Cerebellar nuclear complex (tissue), 1 donor: Measurements from ENCODE around the gene RPL22L1.
"Not testable (repeated sequence)": the region's sequence is repeated elsewhere in the genome, so short reads cannot be mapped to it uniquely, and the experiment has no call there.

Experiments used
- DNase-seq, 2 experiments: peaks; one replicate each; lab custom pipeline; 2025; lab: John Stamatoyannopoulos, UW

Gene RPL22L1

DNA sequence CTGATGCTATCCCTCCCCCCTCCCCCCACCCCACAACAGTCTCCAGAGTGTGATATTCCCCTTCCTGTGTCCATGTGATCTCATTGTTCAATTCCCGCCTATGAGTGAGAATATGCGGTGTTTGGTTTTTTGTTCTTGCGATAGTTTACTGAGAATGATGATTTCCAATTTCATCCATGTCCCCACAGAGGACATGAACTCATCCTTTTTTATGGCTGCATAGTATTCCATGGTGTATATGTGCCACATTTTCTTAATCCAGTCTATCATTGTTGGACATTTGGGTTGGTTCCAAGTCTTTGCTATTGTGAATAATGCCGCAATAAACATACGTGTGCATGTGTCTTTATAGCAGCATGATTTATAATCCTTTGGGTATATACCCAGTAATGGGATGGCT is 8.7 kb upstream of the RPL22L1 start:
- not testable (repeated sequence) for DNase-seq

DNA sequence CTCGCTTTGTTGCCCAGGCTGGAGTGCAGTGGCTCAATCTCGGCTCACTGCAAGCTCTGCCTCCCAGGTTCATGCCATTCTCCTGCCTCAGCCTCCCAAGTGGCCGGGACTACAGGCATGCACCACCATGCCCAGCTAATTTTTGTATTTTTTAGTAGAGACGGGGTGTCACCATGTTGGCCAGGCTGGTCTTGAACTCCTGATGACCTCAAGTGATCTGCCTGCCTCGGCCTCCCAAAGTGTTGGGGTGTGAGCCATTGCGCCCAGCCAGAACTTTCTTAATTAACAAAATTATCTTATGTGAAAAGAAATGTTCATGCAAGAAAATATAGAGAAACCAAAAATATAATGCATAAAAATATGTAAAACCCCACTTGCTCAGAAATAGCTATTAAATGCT is 7.3 kb upstream of the RPL22L1 start:
- DNase-seq = not testable (repeated sequence)

DNA sequence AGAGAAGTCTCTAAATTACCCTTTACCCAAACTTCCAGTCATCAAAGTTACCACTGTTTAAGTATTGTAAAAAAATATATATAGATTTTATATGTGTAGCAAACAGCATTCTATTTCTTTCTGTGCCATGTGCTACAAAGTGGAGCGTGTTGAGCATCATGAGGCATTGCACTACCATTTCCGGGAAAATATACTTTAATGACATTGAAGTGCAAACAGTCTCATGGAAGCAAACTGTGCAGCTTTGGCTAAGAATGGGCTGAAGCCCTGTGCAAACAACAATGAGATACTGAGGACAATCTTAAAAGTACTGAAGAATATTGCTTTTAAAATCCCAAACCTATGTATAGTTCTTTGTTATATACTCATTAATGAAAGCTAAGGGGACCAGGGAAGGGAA is 6.5 kb upstream of the RPL22L1 start:
- no peak for DNase-seq

DNA sequence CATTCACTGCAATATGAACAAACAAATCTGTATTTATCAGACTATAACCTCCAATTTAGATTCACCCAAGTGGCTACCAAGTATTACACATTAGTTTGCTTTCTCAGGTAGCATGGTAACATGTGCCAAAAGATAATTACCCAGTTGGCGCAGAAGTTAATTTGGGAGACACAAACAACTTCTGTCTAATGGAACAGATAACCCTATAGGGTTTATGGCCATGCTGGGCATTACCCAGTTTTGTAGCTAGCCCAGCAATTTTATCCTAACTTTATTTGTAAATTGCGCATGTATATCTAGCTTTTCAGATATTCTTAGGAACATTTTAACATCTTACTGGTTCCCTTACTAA is 780 bp downstream of the RPL22L1 start:
- DNase-seq = no peak

DNA sequence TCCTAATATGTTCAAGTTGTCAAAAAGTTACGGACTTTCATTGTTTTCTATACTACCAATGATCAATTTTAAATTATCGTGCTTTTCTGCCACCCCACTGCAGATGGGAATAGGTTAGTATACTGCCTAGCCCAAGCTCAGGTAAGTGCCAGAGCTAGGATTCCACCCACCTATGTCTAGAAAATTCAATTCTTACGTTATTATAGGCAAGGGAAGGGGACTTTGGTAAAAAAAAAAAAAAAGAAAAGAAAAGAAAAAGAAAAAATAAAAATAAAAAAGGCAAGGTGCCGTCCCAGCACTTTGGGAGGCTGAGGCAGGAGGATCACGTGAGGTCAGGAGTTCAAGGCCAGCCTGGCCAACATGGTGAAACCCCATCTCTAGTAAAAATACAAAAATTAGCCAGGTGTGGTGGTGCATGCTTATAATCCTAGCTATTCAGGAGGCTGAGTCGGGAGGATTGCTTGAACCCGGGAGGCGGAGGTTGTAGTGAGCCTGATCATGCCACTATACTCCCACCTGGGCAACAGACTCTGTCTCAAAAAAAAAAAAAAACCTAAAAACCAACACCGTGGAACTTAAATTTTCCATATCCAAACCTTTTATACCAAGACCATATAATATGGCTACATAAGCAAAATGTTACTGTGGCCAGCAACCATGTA is 1.3 kb downstream of the RPL22L1 start:
- DNase-seq = no peak

DNA sequence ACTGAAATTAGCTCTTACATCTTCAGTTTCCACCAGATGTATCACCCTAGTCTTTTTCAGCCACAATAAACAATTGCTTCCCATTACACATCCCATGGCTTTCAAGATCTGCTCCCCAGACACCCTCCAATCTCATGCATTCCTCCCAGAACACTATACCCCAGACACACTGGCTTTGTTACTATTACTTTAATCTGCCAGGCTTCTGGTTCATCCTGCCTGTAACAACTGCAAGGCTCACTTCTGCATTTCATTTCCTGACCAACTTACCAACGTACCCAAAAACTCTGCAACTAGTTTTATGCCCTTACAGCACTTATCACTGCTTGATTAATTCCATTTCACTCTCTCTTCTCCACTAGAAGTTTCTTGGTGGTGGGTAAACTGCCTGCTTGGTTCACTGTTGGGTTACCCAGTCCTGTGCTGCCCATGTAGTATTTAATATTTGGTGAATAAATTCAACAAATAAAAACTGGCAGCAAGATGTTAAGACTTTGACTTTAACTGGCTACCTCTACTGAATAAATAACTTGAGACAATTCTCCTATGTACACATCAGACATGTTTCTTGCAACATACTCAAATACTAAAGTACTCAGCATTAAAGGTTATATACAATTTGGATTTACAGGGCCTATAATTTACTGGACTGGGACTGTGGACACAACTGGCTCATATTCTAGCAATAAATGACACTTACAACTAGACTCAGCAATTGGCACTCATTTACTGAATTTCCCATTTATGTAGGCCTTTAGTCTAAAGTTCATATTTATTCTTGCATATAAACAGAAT is 2.7 kb downstream of the RPL22L1 start:
- DNase-seq = no peak

DNA sequence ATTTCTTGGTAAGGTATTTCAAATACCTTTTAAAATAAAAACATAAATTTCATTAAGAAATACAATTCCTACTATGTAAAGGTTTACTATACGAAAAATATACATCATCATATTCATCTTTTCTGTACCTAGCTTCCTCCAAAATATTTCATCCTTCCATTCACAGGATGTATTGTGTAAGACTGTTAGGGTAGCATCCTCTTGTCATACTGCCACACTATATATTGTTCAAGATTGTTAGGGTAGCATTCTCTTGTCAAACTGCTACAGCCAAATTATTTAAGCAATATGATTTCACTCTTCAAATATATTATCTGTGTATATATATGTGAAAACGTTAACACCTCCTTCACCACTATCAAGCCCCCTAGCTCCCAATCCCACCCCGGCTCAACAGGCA is 3.5 kb downstream of the RPL22L1 start:
- no peak for DNase-seq

DNA sequence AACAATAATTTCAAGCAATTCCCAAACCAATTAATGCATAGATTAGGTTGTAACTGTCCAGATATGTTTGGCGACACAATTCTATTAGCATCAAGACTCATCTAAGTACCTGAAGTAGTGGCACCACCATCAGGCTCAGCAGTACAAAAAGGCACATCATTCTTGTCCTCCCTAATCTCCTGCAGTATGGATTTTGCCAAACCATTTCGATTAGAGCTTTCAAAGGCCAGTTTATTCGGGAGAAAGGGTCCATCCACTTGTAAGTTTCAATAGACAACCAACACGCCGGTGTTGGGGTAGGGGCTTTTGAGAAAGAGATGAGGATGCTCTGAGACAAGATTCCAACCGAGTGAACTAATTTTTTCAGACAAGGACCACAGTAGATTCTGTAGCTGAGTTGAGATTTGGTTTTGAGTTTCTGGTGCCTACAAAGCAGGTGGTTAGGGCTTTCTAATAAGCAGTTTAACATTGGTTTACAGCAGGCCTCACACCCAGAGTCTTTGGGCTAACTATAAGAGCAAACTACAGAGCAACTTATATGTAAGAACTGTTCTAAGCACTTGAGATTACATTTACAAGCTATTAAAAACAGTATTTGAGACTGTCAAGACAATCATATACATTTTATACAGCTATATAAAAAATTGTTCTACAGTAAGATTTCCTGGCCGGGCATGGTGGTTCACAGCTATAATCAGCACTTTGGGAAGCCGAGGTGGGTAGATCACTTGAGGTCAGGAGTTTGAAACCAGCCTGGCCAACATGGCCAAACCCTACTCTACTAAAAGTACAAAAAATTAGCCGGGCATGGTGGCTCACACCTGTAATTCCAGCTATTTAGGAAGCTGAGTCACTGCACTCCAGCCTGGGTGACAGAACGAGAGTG is 4.5 kb downstream of the RPL22L1 start:
- no peak for DNase-seq

DNA sequence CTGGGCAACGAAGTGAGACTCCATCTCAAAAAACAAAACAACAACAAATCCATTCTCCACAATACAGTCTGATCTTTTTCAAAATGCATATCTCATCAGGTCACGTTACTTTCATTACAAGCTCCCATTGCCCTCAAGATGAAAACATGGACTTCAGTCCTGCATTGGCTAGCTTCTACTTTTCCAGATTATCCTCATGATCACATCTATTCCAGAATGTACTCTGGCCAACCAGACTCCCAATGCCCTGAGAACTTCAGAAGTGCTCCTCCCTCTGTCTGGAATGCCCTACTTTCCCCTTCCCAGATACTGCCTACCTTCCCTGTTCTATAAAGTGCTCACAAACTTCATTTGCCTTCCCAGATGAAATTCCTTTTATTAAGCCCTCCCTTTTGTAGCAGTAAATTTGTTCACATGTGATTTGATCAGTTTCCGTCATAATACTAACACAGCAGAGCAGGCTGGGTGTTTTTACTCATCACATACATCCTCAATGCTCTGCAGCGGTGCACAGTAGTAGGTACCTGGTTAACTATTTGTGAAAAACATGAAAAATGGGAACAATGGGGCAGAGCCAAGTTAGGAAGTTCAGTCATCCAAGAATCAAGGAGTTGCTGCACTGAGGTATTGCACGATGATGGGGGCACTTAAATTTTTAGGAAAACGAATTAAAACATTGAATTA is 5.3 kb downstream of the RPL22L1 start:
- DNase-seq = no peak

DNA sequence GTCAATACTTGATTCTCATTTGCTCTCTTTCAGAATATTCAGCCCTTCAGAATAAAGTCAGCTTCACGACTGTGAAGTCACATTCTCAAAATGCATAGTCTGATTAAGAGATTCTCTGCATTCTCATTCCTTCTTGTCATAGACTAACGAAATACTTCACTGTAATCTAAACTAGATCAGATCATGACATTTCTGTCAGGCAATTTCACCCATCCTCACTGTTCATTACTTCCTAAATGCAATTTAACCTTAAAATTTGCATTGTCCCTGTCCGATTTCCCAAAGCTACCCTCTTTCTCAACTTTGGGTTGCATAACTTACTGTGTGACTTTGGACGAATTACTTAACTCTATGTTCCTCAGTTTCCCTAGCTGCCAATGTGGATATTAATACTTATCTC is 6.2 kb downstream of the RPL22L1 start:
- DNase-seq = no peak

DNA sequence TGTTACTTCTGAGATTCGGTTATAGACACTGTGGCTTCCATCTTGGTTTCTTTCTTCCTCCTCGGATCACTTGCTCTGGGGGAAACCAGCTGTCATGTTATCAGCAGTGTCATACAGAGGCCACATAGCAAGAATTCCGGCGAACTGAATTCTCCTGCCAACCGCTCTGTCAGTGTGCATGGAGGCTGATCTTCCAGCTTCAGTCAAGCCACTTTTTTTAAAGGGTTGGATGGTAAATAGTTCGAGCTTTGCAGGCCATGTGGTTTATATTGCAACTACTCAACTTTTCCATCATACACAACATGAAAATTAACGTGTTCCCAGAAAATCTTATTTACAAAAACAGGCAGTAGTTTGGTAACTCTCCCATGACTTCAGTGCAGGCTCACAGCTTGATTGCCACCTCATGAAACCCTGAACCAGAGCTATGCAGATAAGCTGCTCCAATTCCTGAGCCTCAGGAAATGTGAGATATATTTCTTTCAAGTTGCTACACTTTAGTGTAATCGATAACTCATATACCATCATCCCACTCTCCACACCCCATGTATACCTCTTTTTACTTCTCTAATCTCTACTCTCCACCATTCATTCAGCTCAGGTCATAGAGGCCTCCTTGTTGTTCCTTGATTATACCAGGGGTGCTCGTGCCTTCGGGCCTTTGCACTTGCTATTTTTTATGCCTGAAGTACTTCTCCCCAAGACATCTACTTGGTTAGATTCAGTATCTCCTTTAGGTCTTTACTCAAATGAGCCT is 7.2 kb downstream of the RPL22L1 start:
- DNase-seq = no peak

DNA sequence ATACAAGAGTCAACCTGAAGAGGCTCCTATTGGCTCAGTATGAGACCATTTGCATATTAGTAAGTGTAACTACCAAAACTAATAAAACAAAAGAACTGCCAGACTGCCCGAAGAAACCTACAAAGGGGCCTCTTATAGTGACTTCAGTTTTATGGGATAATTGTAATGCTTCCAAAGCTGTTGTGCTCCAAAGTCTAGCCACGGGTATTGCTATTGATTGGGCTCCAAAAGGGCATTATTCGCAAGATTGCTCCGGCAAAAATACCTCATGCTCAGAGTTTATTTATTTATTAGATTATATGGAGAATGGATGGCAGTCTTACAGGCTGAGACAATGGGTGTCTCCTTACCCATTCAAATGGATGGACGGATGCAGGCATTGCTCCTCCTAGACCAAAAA is 11.4 kb downstream of the RPL22L1 start:
- no peak for DNase-seq

DNA sequence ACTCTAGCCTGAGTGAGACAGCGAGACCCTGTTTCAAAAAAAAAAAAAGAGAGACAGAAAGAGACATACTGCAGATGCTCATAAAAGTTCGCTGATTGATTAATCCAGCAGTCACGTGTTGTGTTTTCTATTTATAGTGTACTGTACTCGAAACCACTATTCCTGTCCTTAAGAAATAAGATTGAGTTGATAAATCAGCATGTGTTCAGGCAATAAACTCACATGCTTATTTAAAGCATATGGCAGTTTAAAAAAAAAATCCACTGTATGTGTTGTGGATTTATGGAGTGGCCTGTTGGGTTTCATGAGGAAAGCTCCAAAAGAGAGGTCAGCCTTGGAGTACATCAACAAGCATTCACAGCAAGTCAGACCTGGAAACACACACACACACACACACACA is 17.7 kb downstream of the RPL22L1 start:
- DNase-seq = no peak

DNA sequence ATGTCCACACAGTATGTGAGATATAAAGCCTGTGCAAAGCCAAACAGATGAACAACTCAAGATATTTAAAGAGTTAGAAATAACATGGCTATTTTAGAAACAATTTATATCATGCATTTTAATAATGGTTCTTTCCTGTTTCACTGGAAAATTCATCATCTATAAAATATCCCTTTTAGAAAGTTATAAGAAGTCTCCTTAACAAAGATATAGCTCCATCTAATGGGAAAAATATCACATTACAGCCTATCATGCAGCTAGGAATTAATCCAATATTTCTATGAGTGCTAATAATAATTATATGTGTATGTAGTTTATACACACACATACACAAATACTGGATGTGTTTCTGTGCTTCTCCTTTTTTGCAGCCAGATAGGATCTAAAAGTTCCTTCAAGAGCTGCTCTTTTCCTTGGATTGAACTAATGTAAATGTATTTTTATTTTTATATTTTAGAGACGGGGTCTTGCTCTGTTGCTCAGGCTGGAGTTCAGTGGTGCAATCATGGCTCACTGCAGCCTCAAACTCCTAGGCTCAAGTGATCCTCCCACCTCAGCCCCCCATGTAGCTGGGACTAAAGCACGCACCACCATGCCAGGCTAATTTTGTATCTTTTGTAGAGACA is 21.6 kb downstream of the RPL22L1 start:
- no peak for DNase-seq

DNA sequence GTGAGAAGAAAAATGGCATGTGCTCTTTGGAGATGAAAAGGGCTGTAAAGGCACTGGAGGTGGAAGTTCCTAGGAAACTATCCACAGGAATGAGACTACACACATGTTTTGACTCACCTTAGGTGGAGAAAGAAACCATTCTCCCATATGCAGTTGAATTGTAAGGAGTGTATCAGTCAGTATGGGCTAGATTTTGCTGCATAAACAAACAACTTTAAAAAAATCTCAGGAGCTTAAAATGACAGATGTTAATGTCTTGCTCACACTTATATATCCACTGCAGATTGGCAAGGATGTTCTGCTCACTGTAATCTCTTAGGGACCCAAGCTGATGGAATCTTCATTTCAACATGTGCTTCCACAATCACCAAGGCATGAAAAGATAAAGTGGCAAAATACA is 25.6 kb downstream of the RPL22L1 start:
- DNase-seq = no peak

DNA sequence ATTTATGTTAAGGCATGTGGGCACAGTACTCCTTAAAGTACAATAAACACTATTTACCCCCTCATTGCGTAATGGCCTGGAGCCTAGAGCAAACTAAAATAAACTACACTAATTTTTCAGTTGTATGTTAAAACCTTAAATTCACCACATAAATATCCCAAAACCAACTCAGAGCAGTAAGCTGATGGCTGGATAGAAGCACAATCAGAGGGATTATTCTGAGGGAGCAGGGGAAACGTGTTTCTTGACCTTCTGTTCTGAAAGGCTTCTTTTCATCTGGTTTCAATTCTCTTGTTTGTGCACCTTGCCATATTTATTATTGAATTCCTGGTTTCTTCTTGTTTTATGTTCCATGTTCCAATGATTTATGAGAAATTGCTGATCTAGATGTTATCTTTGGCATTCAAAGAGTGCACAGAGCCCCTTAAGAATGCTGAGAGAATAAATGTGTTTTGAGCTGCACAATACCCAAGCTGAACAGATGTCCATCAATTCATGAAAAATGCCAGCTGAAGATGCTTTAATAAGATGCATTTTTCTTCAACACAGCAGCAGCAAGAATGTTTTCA is 29.6 kb downstream of the RPL22L1 start:
- DNase-seq = no peak

DNA sequence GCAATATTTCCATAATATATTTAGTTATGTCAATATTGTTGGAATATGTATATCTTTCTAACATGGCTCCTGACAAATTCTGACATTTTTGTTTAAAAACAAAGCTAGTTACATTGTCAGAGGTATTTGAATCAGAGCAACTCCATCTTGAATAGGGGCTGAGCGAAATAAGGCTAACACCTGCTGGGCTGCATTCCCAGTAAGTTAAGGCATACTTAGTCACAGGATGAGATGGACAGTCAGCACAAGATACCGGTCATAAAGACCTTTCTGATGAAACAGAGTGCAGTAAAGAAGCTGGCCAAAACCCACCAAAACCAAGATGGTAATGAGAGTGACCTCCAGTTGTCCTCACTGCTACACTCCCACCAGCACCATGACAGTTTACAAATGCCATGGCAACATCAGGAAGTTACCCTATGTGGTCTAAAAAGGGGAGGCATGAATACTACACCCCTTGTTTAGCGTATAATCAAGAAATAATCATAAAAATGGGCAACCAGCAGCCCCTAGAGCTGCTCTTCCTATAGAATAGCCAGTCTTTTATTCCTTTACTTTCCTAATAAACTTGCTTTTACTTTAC is 30.4 kb downstream of the RPL22L1 start:
- DNase-seq = no peak

DNA sequence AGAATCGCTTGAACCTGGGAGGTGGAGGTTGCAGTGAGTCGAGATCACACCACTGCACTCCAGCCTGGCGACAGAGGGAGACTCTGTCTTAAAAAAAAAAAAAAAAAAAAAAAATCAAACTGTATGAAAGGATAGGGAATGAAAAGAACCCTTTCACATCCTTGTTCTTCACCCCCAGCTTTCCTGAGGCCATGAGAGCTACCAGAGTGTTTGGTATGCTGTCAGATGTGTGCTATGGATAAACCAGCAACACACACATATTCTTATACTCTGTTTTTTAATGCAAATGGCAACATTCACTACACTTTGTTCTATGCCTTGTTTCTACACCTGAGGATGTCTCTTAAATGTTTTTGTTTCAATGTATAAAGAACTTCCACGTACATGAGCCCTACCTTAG is 33.5 kb downstream of the RPL22L1 start:
- DNase-seq = no peak

DNA sequence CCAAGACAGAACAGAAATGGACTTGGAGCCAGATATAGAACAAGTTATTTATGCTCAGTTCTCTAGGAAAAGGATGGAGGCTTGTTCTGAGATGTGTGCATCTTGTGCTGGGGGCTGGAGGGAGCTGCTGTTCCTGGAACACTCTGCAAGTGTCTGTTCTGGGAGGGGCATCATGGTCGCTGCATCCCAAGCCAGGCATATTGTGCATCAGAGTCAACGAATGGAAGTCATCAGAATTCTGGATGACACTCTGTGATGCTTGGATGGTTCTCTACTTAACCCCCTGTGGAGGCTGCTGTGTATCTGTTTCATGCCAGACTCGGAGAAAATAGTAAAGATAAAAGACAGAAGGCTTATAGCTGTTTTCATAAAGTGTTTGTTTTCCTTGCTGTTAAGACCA is 34.7 kb downstream of the RPL22L1 start:
- no peak for DNase-seq

DNA sequence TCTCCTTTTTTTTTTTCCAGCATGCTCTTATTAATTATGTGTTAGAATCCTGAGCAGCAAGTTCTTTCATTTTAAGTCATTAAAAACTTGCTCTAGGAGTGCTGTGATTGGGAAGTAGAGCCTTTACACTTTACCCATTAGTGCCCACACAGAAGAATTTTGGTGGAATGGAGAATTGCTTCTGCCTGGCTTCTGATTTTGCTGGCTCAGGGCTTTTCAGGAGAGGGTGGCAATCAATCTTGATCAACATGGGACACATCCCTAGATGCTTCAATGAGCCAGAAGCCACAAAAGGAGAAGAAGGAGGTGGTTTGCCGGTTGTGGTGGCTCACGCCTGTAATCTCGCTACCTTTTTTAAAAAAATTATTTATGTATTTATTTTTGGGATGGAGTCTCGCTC is 39.4 kb downstream of the RPL22L1 start:
- DNase-seq = no peak
